ENCODE results near the gene CD47. TPM values are rescaled to one million over a fixed set of nuclear protein-coding genes. Genes with fewer than 3 reads are reported as not detected.

CD47 gene
- total RNA-seq, 1 donor from 2014 or later, result 44.8 TPM

GRCh38 chr3:108028896-108029295 lies 61.9 kb downstream of the CD47 start:
- no peak overlapping the region for H3K27ac Mint-ChIP-seq (ENCODE audit: unreplicated experiment)
- no peak for TF ChIP-seq CTCF (IDR thresholded peaks at IDR 0.05)
- no peaks in the 10 kb centered on the region for H3K27me3 Mint-ChIP-seq (ENCODE audit: unreplicated experiment)
- no peaks in the 10 kb centered on the region for H3K36me3 Mint-ChIP-seq (ENCODE audit: unreplicated experiment)
- DNase-seq (ENCODE audit: extremely low spot score, unreplicated experiment), result no peak
- H3K4me1 Mint-ChIP-seq (ENCODE audit: unreplicated experiment), result peaks cover 10% of the 10 kb centered on the region
- H3K4me3 Mint-ChIP-seq (ENCODE audit: unreplicated experiment), result no peak overlapping the region
- H3K9me3 Mint-ChIP-seq (ENCODE audit: unreplicated experiment), result no peaks in the 10 kb centered on the region

GRCh38 chr3:108025177-108025576 lies 65.7 kb downstream of the CD47 start:
- Mint-ChIP-seq H3K4me1 (ENCODE audit: unreplicated experiment) (peaks cover 10% of the 10 kb centered on the region), H3K4me3 (ENCODE audit: unreplicated experiment) (no peak overlapping the region), H3K9me3 (ENCODE audit: unreplicated experiment) (no peaks in the 10 kb centered on the region), H3K27me3 (ENCODE audit: unreplicated experiment) (peaks cover 3% of the 10 kb centered on the region), H3K27ac (ENCODE audit: unreplicated experiment) (no peak overlapping the region), H3K36me3 (ENCODE audit: unreplicated experiment) (no peaks in the 10 kb centered on the region)
- TF ChIP-seq CTCF (IDR thresholded peaks at IDR 0.05), result no peak
- no peak for DNase-seq (ENCODE audit: extremely low spot score, unreplicated experiment)

GRCh38 chr3:108024146-108024850 lies 66.5 kb downstream of the CD47 start:
- Mint-ChIP-seq H3K27ac (ENCODE audit: unreplicated experiment) (no peak overlapping the region), H3K27me3 (ENCODE audit: unreplicated experiment) (peaks cover 4% of the 10 kb centered on the region), H3K9me3 (ENCODE audit: unreplicated experiment) (no peaks in the 10 kb centered on the region), H3K4me3 (ENCODE audit: unreplicated experiment) (no peak overlapping the region), H3K4me1 (ENCODE audit: unreplicated experiment) (peaks cover 10% of the 10 kb centered on the region), H3K36me3 (ENCODE audit: unreplicated experiment) (no peaks in the 10 kb centered on the region)
- no peak for TF ChIP-seq CTCF (IDR thresholded peaks at IDR 0.05)
- no peak for DNase-seq (ENCODE audit: extremely low spot score, unreplicated experiment)

- Mint-ChIP-seq H3K27ac (ENCODE audit: unreplicated experiment) (no peak overlapping the region), H3K4me3 (ENCODE audit: unreplicated experiment) (no peak overlapping the region), H3K4me1 (ENCODE audit: unreplicated experiment) (peaks cover 10% of the 10 kb centered on the region), H3K27me3 (ENCODE audit: unreplicated experiment) (peaks cover 10% of the 10 kb centered on the region), H3K36me3 (ENCODE audit: unreplicated experiment) (no peaks in the 10 kb centered on the region), H3K9me3 (ENCODE audit: unreplicated experiment) (no peaks in the 10 kb centered on the region)
- DNase-seq (ENCODE audit: extremely low spot score, unreplicated experiment), result no peak
- TF ChIP-seq CTCF (IDR thresholded peaks at IDR 0.05), result no peak
Measured at GRCh38 chr3:108022256-108023150, 68.3 kb downstream of the CD47 start.

- Mint-ChIP-seq H3K27ac (ENCODE audit: unreplicated experiment) (no peak overlapping the region), H3K9me3 (ENCODE audit: unreplicated experiment) (peaks cover 3% of the 10 kb centered on the region), H3K4me1 (ENCODE audit: unreplicated experiment) (peaks cover 10% of the 10 kb centered on the region), H3K27me3 (ENCODE audit: unreplicated experiment) (peaks cover 10% of the 10 kb centered on the region), H3K36me3 (ENCODE audit: unreplicated experiment) (no peaks in the 10 kb centered on the region), H3K4me3 (ENCODE audit: unreplicated experiment) (no peak overlapping the region)
- DNase-seq (ENCODE audit: extremely low spot score, unreplicated experiment), result no peak
- no peak for TF ChIP-seq CTCF (IDR thresholded peaks at IDR 0.05)
Measured at GRCh38 chr3:108021533-108021932, 69.3 kb downstream of the CD47 start.

Measured in osteocyte (in vitro differentiated cells).